ENCODE data around the gene MT2A. TPM values are rescaled to one million over a fixed set of nuclear protein-coding genes. Genes with fewer than 3 reads are reported as not detected.

MT2A gene
- total RNA-seq, 3 donors from 2014 or later (not counting 1 experiment from before 2014, with no cell fraction given), result 33.0 to 81.5 (median 70.6) TPM

- no peaks in the 10 kb centered on the region for H3K9me3 Mint-ChIP-seq
- H3K36me3 Mint-ChIP-seq, result no peaks in the 10 kb centered on the region
- intact Hi-C loops (cut with micrococcal nuclease), result no loop called here
- H3K4me3 ChIP-seq (ENCODE audit: low read length), result no peak overlapping the region
- WGBS (ENCODE audit: insufficient coverage), result 76% methylated on average over 11 of the region's 11 CpGs
- H3K9me3 ChIP-seq (ENCODE audit: control insufficient read depth, insufficient read depth, low read length), result no peaks in the 10 kb centered on the region
- DNase-seq (no peak), ATAC-seq (no peak)
- H3K4me1 ChIP-seq (ENCODE audit: control insufficient read depth, insufficient read depth, low read length), result no peaks in the 10 kb centered on the region
- no peak overlapping the region for H3K27ac Mint-ChIP-seq
- no peak overlapping the region for H3K4me3 Mint-ChIP-seq
- no peak for TF ChIP-seq CTCF (IDR thresholded peaks at IDR 0.05)
- no peak overlapping the region for H3K27ac ChIP-seq (ENCODE audit: low read length)
- peaks cover 25 to 36% of the 10 kb centered on the region in 2 donors for H3K27me3 Mint-ChIP-seq (ENCODE audit: low read depth in 2 of 2)
- H3K36me3 ChIP-seq (ENCODE audit: control insufficient read depth, insufficient read depth, low read length), result no peaks in the 10 kb centered on the region
- H3K27me3 ChIP-seq (ENCODE audit: control insufficient read depth, insufficient read depth, low read length), result no peaks in the 10 kb centered on the region
- peaks cover 0 to 4% of the 10 kb centered on the region in 2 donors for H3K4me1 Mint-ChIP-seq
Measured at GRCh38 chr16:56584276-56584675, 24.1 kb upstream of the MT2A start.

GRCh38 chr16:56588781-56589140, 19.6 kb upstream of the MT2A start:
- H3K36me3 ChIP-seq (ENCODE audit: control insufficient read depth, insufficient read depth, low read length), result no peaks in the 10 kb centered on the region
- TF ChIP-seq CTCF (IDR thresholded peaks at IDR 0.05), result no peak
- Mint-ChIP-seq H3K36me3 (no peaks in the 10 kb centered on the region), H3K9me3 (no peaks in the 10 kb centered on the region), H3K4me3 (peak overlapping the region; percentile 41), H3K27ac (no peak overlapping the region), H3K27me3 (ENCODE audit: low read depth in 2 of 2) (peaks cover 40 to 41% of the 10 kb centered on the region in 2 donors), H3K4me1 (peaks cover 0 to 14% of the 10 kb centered on the region in 2 donors)
- H3K4me3 ChIP-seq (ENCODE audit: low read length), result no peak overlapping the region
- H3K27me3 ChIP-seq (ENCODE audit: control insufficient read depth, insufficient read depth, low read length), result peaks cover 12% of the 10 kb centered on the region
- intact Hi-C loops (cut with micrococcal nuclease), result no loop called here
- peaks cover 7% of the 10 kb centered on the region for H3K4me1 ChIP-seq (ENCODE audit: control insufficient read depth, insufficient read depth, low read length)
- WGBS (ENCODE audit: insufficient coverage), result 41% methylated on average over 9 of the region's 9 CpGs
- ATAC-seq, result no peak
- no peaks in the 10 kb centered on the region for H3K9me3 ChIP-seq (ENCODE audit: control insufficient read depth, insufficient read depth, low read length)
- H3K27ac ChIP-seq (ENCODE audit: low read length), result no peak overlapping the region
- no peak for DNase-seq

GRCh38 chr16:56589141-56590039, 19.0 kb upstream of the MT2A start, which contains the start of gene MT3:
TSS of gene MT3 (plus strand) at chr16:56589528. CDS start at chr16:56589591, 63 bp downstream.
- DNase-seq, result peak in 1 of 2 donors; percentile 61
- H3K4me3 Mint-ChIP-seq, result peak within 1 kb of the TSS; percentile 45
- no peak for TF ChIP-seq CTCF (IDR thresholded peaks at IDR 0.05)
- ATAC-seq, result peak in 1 of 3 donors; percentile 49
- WGBS (ENCODE audit: insufficient coverage), result 6% methylated on average over 87 of the region's 87 CpGs
- peaks cover 0 to 14% of the 10 kb centered on the region in 2 donors for H3K4me1 Mint-ChIP-seq
- intact Hi-C loops (cut with micrococcal nuclease), result no loop called here
- H3K36me3 Mint-ChIP-seq, result no peaks in the 10 kb centered on the region
- H3K36me3 ChIP-seq (ENCODE audit: control insufficient read depth, insufficient read depth, low read length), result no peaks in the 10 kb centered on the region
- H3K27ac Mint-ChIP-seq, result no peak within 1 kb of the TSS
- H3K27me3 ChIP-seq (ENCODE audit: control insufficient read depth, insufficient read depth, low read length), result peaks cover 12% of the 10 kb centered on the region
- H3K27ac ChIP-seq (ENCODE audit: low read length), result no peak within 1 kb of the TSS
- peaks cover 40 to 41% of the 10 kb centered on the region in 2 donors for H3K27me3 Mint-ChIP-seq (ENCODE audit: low read depth in 2 of 2)
- H3K9me3 Mint-ChIP-seq, result no peaks in the 10 kb centered on the region
- no peak within 1 kb of the TSS for H3K4me3 ChIP-seq (ENCODE audit: low read length)
- peaks cover 7% of the 10 kb centered on the region for H3K4me1 ChIP-seq (ENCODE audit: control insufficient read depth, insufficient read depth, low read length)
- H3K9me3 ChIP-seq (ENCODE audit: control insufficient read depth, insufficient read depth, low read length), result no peaks in the 10 kb centered on the region

Measured in natural killer cell (primary cell).